Lung (tissue), 12 donors: ENCODE data around the gene STK11. TPM values are rescaled to one million over a fixed set of nuclear protein-coding genes. Genes with fewer than 3 reads are reported as not detected.

Experiments used
- ATAC-seq: fragments of 200-7000 bp; cut with Tn5 transposase; one replicate; pipeline ENCODE4 v1.9.1; 2020; ENCODE audit warnings: moderate number of reproducible peaks; ENCODE audit not compliant: insufficient read depth, low FRiP score
- DNase-seq, 3 donors: peaks; one replicate each; pipeline ENCODE4 v3.0.0-alpha.2; 2013 to 2017
- H3K27ac ChIP-seq, 2 donors: one replicate each; pipeline ENCODE4 v1.5.1; 2013; ENCODE audit warnings: mild to moderate bottlenecking in 2 of 2, moderate library complexity in 2 of 2, control low read depth in 1 of 2, inconsistent platforms in 1 of 2, low read depth in 1 of 2, low read length in 1 of 2
- H3K27me3 ChIP-seq, 3 donors: one replicate each; pipeline ENCODE4 v1.5.1; 2013; ENCODE audit warnings: low read length in 2 of 3; ENCODE audit not compliant: control insufficient read depth in 3 of 3, insufficient read depth in 3 of 3
- H3K36me3 ChIP-seq, 4 donors: one replicate each; pipeline ENCODE4 v1.5.1; 2013; ENCODE audit warnings: low read length in 4 of 4, mild to moderate bottlenecking in 1 of 4, moderate library complexity in 1 of 4; ENCODE audit not compliant: control insufficient read depth in 4 of 4, insufficient read depth in 4 of 4
- H3K4me1 ChIP-seq, 5 donors: one replicate each; pipeline ENCODE4 v1.5.1; 2013; ENCODE audit warnings: low read length in 5 of 5, mild to moderate bottlenecking in 2 of 5, moderate library complexity in 1 of 5; ENCODE audit not compliant: control insufficient read depth in 5 of 5, insufficient read depth in 5 of 5
- H3K4me3 ChIP-seq: one replicate; pipeline ENCODE4 v1.5.1; 2013; ENCODE audit warnings: mild to moderate bottlenecking, control low read depth, moderate library complexity
- H3K9ac ChIP-seq, 2 donors: one replicate each; pipeline ENCODE4 v1.5.1; 2013; ENCODE audit warnings: low read length in 2 of 2, control low read depth in 1 of 2; ENCODE audit not compliant: insufficient read depth in 1 of 2
- H3K9me3 ChIP-seq, 4 donors: one replicate each; pipeline ENCODE4 v1.5.1; 2013; ENCODE audit warnings: low read length in 3 of 4, mild to moderate bottlenecking in 1 of 4, moderate library complexity in 1 of 4; ENCODE audit not compliant: control insufficient read depth in 4 of 4, insufficient read depth in 3 of 4
- WGBS, 2 donors: extraction: QIAGEN DNeasy Blood & Tissue Kit; methylation state at CpG; one replicate each; pipeline ENCODE4 v1.1.7; 2013; 5-methylcytosine and 5-hydroxymethylcytosine counted together
- polyA plus RNA-seq, 2 donors: library from polyadenylated mRNA; stranded (reverse); fragments of 200-250 nt; gene quantifications; one replicate each; pipeline ENCODE4 v1.2.1, GENCODE V29; 2013
- total RNA-seq, 2 donors: library from RNA; depleted of rRNA in 1 of 2; stranded (reverse); fragments of >200 nt in 1 of 2; gene quantifications; one replicate each; pipeline ENCODE4 v1.2.1, GENCODE V29; 2014 to 2021
- TF ChIP-seq, protein P1 (sequence below): IDR thresholded peaks from 2 replicates; pipeline ENCODE4 v1.5.1; 2012; ENCODE audit warnings: mild to moderate bottlenecking; ENCODE audit errors: control extremely low read depth, extremely low read depth
- donor health status: control.
- donor health status: control.
- donor health status: Bipolar disorder and iron deficiency.
- donor health status: healthy.
- donor health status: DM: yes; HTN: yes; CAD: no.

The STK11 gene
- total and polyA plus RNA-seq, 4 donors, result 43.1 to 59.8 (median 54.6) TPM

GRCh38 chr19:1269065-1269477 lies 63.5 kb downstream of the STK11 start, which contains the start of gene CIRBP:
Gene CIRBP, plus strand, starts transcription at chr19:1269332. Its CDS starts 1,602 bp downstream, at chr19:1270934.
- Histone ChIP-seq H3K4me1 (peaks cover 17 to 55% (median 36%) of the 10 kb centered on the region in 5 donors), H3K27me3 (no peaks in the 10 kb centered on the region), H3K36me3 (peaks cover 12 to 41% (median 33%) of the 10 kb centered on the region in 4 donors), H3K27ac (peak within 1 kb of the TSS; percentile 98 to 99), H3K9ac (peak within 1 kb of the TSS; percentile 31 to 87), H3K4me3 (peak within 1 kb of the TSS; percentile 85), H3K9me3 (no peaks in the 10 kb centered on the region)
- 0 to 1% methylated on average over 34 to 50 of the region's 50 CpGs for WGBS, 2 donors
- peak; percentile 70 for ATAC-seq
- peak; percentile 99 to 100 (median 99) for DNase-seq
- TF ChIP-seq, protein P1, sequence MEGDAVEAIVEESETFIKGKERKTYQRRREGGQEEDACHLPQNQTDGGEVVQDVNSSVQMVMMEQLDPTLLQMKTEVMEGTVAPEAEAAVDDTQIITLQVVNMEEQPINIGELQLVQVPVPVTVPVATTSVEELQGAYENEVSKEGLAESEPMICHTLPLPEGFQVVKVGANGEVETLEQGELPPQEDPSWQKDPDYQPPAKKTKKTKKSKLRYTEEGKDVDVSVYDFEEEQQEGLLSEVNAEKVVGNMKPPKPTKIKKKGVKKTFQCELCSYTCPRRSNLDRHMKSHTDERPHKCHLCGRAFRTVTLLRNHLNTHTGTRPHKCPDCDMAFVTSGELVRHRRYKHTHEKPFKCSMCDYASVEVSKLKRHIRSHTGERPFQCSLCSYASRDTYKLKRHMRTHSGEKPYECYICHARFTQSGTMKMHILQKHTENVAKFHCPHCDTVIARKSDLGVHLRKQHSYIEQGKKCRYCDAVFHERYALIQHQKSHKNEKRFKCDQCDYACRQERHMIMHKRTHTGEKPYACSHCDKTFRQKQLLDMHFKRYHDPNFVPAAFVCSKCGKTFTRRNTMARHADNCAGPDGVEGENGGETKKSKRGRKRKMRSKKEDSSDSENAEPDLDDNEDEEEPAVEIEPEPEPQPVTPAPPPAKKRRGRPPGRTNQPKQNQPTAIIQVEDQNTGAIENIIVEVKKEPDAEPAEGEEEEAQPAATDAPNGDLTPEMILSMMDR, result no peak

GRCh38 chr19:1269478-1270212 lies 64.1 kb downstream of the STK11 start:
- peak overlapping the region; percentile 98 to 99 for H3K27ac ChIP-seq
- no peaks in the 10 kb centered on the region for H3K9me3 ChIP-seq
- H3K27me3 ChIP-seq, result no peaks in the 10 kb centered on the region
- peak overlapping the region; percentile 85 for H3K4me3 ChIP-seq
- peaks cover 13 to 43% (median 37%) of the 10 kb centered on the region in 4 donors for H3K36me3 ChIP-seq
- WGBS, 2 donors, result 0% methylated on average over 49 to 64 of the region's 64 CpGs
- TF ChIP-seq, protein P1, result no peak
- ATAC-seq, result peak; percentile 5
- peak overlapping the region; percentile 31 to 87 for H3K9ac ChIP-seq
- DNase-seq, result peak; percentile 91 to 93 (median 92)
- peaks cover 18 to 60% (median 39%) of the 10 kb centered on the region in 5 donors for H3K4me1 ChIP-seq

DNA sequence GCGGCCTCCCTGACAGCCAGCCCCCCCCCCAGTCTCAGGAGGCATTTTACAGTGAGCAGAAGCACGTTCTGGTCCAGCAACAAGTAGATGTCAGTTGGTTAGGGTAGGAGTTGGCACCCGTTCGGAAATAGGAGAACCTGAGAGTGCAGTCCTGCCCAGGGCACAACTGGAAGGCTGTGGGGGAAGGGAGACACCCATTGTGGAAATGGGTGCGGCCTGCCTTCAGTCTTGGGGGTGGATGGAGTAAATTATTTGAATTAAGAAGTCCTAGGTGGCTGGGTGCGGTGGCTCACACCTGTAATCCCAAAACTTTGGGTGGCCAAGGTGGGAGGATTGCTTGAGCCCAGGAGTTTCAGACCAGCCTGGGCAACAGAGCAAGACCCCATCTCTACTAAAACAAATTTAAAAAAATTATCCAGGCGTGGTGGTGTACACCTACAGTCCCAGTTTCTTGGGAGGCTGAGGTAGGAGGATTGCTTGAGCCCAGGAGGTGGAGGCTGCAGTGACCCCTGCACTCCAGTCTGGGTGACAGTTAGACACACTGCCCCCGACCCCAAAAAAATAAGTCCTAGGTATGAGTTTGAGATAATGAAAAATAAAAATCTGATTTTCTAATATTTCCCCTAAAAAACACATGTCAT lies 64.8 kb downstream of the STK11 start:
- H3K27me3 ChIP-seq, result no peaks in the 10 kb centered on the region
- H3K27ac ChIP-seq, result peak overlapping the region; percentile 98 to 99
- ATAC-seq, result no peak
- peaks cover 13 to 48% (median 39%) of the 10 kb centered on the region in 4 donors for H3K36me3 ChIP-seq
- DNase-seq, result no peak
- H3K9ac ChIP-seq, result peak overlapping the region; percentile 31 to 87
- no peaks in the 10 kb centered on the region for H3K9me3 ChIP-seq
- 16 to 31% methylated on average over 8 of the region's 8 CpGs for whole genome bisulfite sequencing, 2 donors
- peaks cover 19 to 64% (median 41%) of the 10 kb centered on the region in 5 donors for H3K4me1 ChIP-seq
- TF ChIP-seq, protein P1, result no peak
- H3K4me3 ChIP-seq, result peak overlapping the region; percentile 85
